ENCODE results near the gene ZNF544. TPM values are rescaled to one million over a fixed set of nuclear protein-coding genes. Genes with fewer than 3 reads are reported as not detected.

The ZNF544 gene
- total RNA-seq (2022; extraction: Qiagen RNA extraction; ENCODE audit: low read depth), result 12.0 to 21.7 TPM (median 20.2 TPM) in 5 replicates

GRCh38 chr19:58228585-58229254, at the start of gene ZNF544:
ZNF544 (plus strand) TSS chr19:58228914; CDS start chr19:58244024, 15,110 bp downstream.

GRCh38 chr19:58182989-58183816, 45.5 kb upstream of the ZNF544 start, which contains the start of gene ZNF274:
ZNF274 (plus strand) TSS chr19:58183061; CDS start chr19:58183966, 905 bp downstream.

GRCh38 chr19:58278541-58279041, 49.9 kb downstream of the ZNF544 start, which contains the start of gene ZNF8:
ZNF8 (plus strand) TSS chr19:58278955; CDS start chr19:58279082, 127 bp downstream.

DNA sequence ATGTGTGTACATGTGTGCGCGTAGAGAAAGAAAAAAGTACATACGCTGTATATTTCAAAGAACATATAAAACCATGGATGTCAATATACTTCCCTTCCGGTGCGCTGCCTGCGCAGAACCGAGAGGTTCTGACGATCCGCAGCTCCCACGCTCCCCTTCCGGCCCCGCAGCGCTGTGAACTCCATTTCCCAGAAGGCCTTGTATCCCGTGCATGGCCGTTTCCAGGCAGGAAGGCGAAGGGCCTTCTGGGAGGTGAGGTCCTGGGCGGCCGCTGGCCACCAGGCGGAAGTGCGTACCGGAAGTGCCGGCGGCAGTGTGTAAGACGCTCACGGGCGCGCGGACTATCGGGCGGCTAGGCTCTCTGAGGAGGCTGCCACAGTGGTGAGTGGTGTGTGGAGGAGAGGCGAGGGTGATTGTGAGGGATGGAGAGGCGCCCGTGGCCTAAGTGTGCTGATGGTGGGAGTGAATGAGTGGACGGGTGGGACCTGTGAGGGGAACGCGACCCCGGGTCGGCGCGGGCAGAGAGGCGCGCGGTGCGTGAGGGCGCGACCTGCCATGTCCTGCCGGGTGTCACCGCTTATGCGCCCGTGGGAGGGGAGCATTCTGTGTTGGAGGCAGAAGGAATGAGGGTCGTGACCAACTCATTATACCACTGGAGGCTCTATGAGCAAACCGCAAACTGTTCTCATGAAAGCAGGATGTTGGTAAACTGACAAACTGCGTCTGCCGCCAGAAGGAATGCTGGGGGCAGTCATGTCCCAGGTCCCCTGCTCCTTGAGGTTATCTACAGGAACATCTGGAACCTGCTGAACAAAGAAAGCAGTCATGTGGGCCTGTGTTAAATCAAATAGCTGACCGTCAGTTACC, 76.6 kb downstream of the ZNF544 start, which contains the start of gene ERVK3-1:
TSS of gene ERVK3-1 (plus strand) at position 313 of the 867 bp plus-strand sequence. CDS start 6,792 bp downstream, outside the sequence.

Other genes starting within 250 kb of the ZNF544 start
- gene ZNF606, start 226.1 kb upstream of the ZNF544 start, total RNA-seq (2022; extraction: Qiagen RNA extraction; ENCODE audit: low read depth), result 1.7 to 3.3 TPM (median 2.6 TPM) in 5 replicates
- not detected in 5 replicates for gene ZSCAN1, start 194.9 kb upstream of the ZNF544 start, total RNA-seq (2022; extraction: Qiagen RNA extraction; ENCODE audit: low read depth)
- not detected in 5 replicates for gene ZNF135, start 169.6 kb upstream of the ZNF544 start, total RNA-seq (2022; extraction: Qiagen RNA extraction; ENCODE audit: low read depth)
- gene ZSCAN18, start 130.7 kb upstream of the ZNF544 start, total RNA-seq (2022; extraction: Qiagen RNA extraction; ENCODE audit: low read depth), result 1.4 to 2.8 TPM (median 2.6 TPM) in 5 replicates
- 2.4 to 3.7 TPM (median 3.3 TPM) in 5 replicates for gene ZNF329, start 78.1 kb upstream of the ZNF544 start, total RNA-seq (2022; extraction: Qiagen RNA extraction; ENCODE audit: low read depth)
- gene ZNF274, start 45.9 kb upstream of the ZNF544 start, total RNA-seq (2022; extraction: Qiagen RNA extraction; ENCODE audit: low read depth), result 9.9 to 15.3 TPM (median 13.7 TPM) in 5 replicates
- 0.93 to 1.4 TPM (median 1.1 TPM) in 5 replicates for gene ZNF8, start 50.0 kb downstream of the ZNF544 start, total RNA-seq (2022; extraction: Qiagen RNA extraction; ENCODE audit: low read depth)
- 89.5 to 122 TPM (median 98.9 TPM) in 5 replicates for gene ERVK3-1, start 76.5 kb downstream of the ZNF544 start, total RNA-seq (2022; extraction: Qiagen RNA extraction; ENCODE audit: low read depth)
- gene ZSCAN22, start 98.1 kb downstream of the ZNF544 start, total RNA-seq (2022; extraction: Qiagen RNA extraction; ENCODE audit: low read depth), result 1.7 to 3.3 TPM (median 2.7 TPM) in 5 replicates
- gene A1BG, start 124.6 kb downstream of the ZNF544 start, total RNA-seq (2022; extraction: Qiagen RNA extraction; ENCODE audit: low read depth), result 7.2 to 12.3 TPM (median 10.0 TPM) in 5 replicates
- gene ZNF497, start 133.8 kb downstream of the ZNF544 start, total RNA-seq (2022; extraction: Qiagen RNA extraction; ENCODE audit: low read depth), result 0.60 to 1.8 TPM (median 1.5 TPM) in 5 replicates
- 0.74 to 1.7 TPM (median 1.4 TPM) in 5 replicates for gene ZNF837, start 152.1 kb downstream of the ZNF544 start, total RNA-seq (2022; extraction: Qiagen RNA extraction; ENCODE audit: low read depth)
- 1,770 to 2,546 TPM (median 2,356 TPM) in 5 replicates for gene RPS5, start 158.4 kb downstream of the ZNF544 start, total RNA-seq (2022; extraction: Qiagen RNA extraction; ENCODE audit: low read depth)
- gene RNF225, start 166.7 kb downstream of the ZNF544 start, total RNA-seq (2022; extraction: Qiagen RNA extraction; ENCODE audit: low read depth), result not detected in 5 replicates
- 17.6 to 20.4 TPM (median 18.2 TPM) in 5 replicates for gene ZNF584, start 179.7 kb downstream of the ZNF544 start, total RNA-seq (2022; extraction: Qiagen RNA extraction; ENCODE audit: low read depth)
- gene ZNF132, start 211.2 kb downstream of the ZNF544 start, total RNA-seq (2022; extraction: Qiagen RNA extraction; ENCODE audit: low read depth), result 0.07 to 0.09 TPM (median 0.09 TPM) in 3 of 5 replicates, not detected in the others
- gene ZNF324B, start 222.7 kb downstream of the ZNF544 start, total RNA-seq (2022; extraction: Qiagen RNA extraction; ENCODE audit: low read depth), result 5.7 to 7.9 TPM (median 7.0 TPM) in 5 replicates
- gene ZNF324, start 238.2 kb downstream of the ZNF544 start, total RNA-seq (2022; extraction: Qiagen RNA extraction; ENCODE audit: low read depth), result 7.2 to 11.7 TPM (median 8.9 TPM) in 5 replicates
- 10.7 to 15.1 TPM (median 12.0 TPM) in 5 replicates for gene ZNF446, start 247.4 kb downstream of the ZNF544 start, total RNA-seq (2022; extraction: Qiagen RNA extraction; ENCODE audit: low read depth)